Heart left ventricle (tissue), 16 donors: ENCODE results near the gene C1QL1. TPM values are rescaled to one million over a fixed set of nuclear protein-coding genes. Genes with fewer than 3 reads are reported as not detected.
A peak's percentile ranks its signal among the peaks of the same experiment; 100 is the strongest.

Experiments used
- ATAC-seq, 4 donors: fragments of 200-7000 bp; cut with Tn5 transposase; one replicate each; pipeline ENCODE4 v1.9.1; 2020 to 2022; ENCODE audit warnings: moderate library complexity in 4 of 4, mild to moderate bottlenecking in 3 of 4, moderate number of reproducible peaks in 1 of 4
- DNase-seq, 5 donors: peaks; one replicate each; pipeline ENCODE4 v3.0.0-alpha.2; 2020
- H3K27ac ChIP-seq, 12 donors: fragments of 200-600 bp; sonication (generic) in 4 of 12; one replicate each; pipeline versions ENCODE4 v1.5.0 to v1.8.0; 2016 to 2022; ENCODE audit warnings: mild to moderate bottlenecking in 2 of 12
- H3K27me3 ChIP-seq, 9 donors: fragments of 200-600 bp; sonication (generic) in 2 of 9; one replicate each; pipeline versions ENCODE4 v1.5.1 to v1.8.0; 2016 to 2022; ENCODE audit warnings: mild to moderate bottlenecking in 3 of 9
- H3K36me3 ChIP-seq, 9 donors: fragments of 200-600 bp; sonication (generic) in 2 of 9; one replicate each; pipeline versions ENCODE4 v1.5.0 to v1.8.0; 2018 to 2022; ENCODE audit warnings: mild to moderate bottlenecking in 2 of 9
- H3K4me1 ChIP-seq, 12 donors: fragments of 200-600 bp; sonication (generic) in 4 of 12; one replicate each; pipeline versions ENCODE4 v1.5.0 to v1.8.0; 2016 to 2022; ENCODE audit warnings: mild to moderate bottlenecking in 3 of 12
- H3K4me3 ChIP-seq, 12 donors: fragments of 200-600 bp; sonication (generic) in 4 of 12; one replicate each; pipeline versions ENCODE4 v1.5.0 to v1.8.0; 2017 to 2022; ENCODE audit warnings: mild to moderate bottlenecking in 9 of 12, moderate library complexity in 4 of 12
- H3K9me3 ChIP-seq, 12 donors: fragments of 200-600 bp; sonication (generic) in 4 of 12; one replicate each; pipeline versions ENCODE4 v1.5.0 to v1.8.0; 2016 to 2022; ENCODE audit warnings: mild to moderate bottlenecking in 1 of 12
- POLR2A ChIP-seq, 2 donors: fragments of 450-650 bp; IDR thresholded peaks; one replicate each; pipeline ENCODE4 v1.6.1; 2017; ENCODE audit warnings: antibody characterized with exemption in 2 of 2, mild to moderate bottlenecking in 2 of 2, moderate library complexity in 2 of 2
- WGBS, 4 donors: extraction: QIAGEN DNeasy Blood & Tissue Kit in 2 of 4; methylation state at CpG; one replicate each; pipeline versions ENCODE4 v1.1.5 to v1.1.7; 2013 to 2018; 5-methylcytosine and 5-hydroxymethylcytosine counted together
- intact Hi-C, 10 donors: fragments of 100-400 bp; cut with DNase I; formaldehyde crosslinking; loops; one replicate each; pipeline versions ENCODE4 v1.11.1 to v1.14.2; 2022
- long read RNA-seq, 3 donors: library from polyadenylated mRNA; unstranded; transcript quantifications; one replicate each; pipeline ENCODE4 v2.0.0, GENCODE V29; 2020 to 2021
- polyA plus RNA-seq, 2 donors: library from polyadenylated mRNA; stranded (reverse); fragments of 200-250 nt; gene quantifications; one replicate each; pipeline ENCODE4 v1.2.3, GENCODE V29; 2013
- total RNA-seq, 9 donors: library from RNA; depleted of rRNA in 2 of 9; stranded (reverse); fragments of >200 nt in 2 of 9; fragmentation: NEBNext Ultra II Directional in 3 of 9; extraction: Animal tissue kit (Norgen Biotek cat#: 25700) in 3 of 9; gene quantifications; one replicate each; pipeline versions ENCODE4 v1.1.0 to v1.2.4, GENCODE V29; 2016 to 2023
- TF ChIP-seq, protein P1 (sequence below), 12 donors: fragments of 200-600 bp; sonication (generic) in 4 of 12; IDR thresholded peaks; one replicate each; pipeline versions ENCODE4 v1.5.0 to v1.8.0; 2018 to 2022; ENCODE audit warnings: antibody characterized with exemption in 12 of 12, mild to moderate bottlenecking in 5 of 12
- donor health status: ischemic (EF 13 %, LVEDD 7.1; RV severe dilation, severe dysfunction).
- donor health status: healthy with polysubstance abuse.
- donor health status: DM: no; HTN: yes; CAD: no.
- donor health status: DM: no; HTN: no; CAD: no.
- donor health status: ischemic (EF 25% LVEDD 6.9; RV normal size, moderate dysfunction).
- donor health status: ischemic (EF 25% LVEDD 5.7; RV mildly dilated, moderate dysfunction).
- donor health status: healthy.
- donor health status: DM: yes; HTN: yes; CAD: no.
- donor health status: ischemic (EF 35%, LVEDD 5.7; RV mildly dilated, moderate dysfunction).
- donor health status: nonischemic (EF 11% LVEDD 7.7; RV severe dilation, severe dysfunction).
- donor health status: DM: yes; HTN: yes; CAD: no.
- donor health status: PGD.
- donor health status: ischemic (EF 29% LVEDD 5.4; RV normal size, mild dysfunction).
- donor health status: nonischemic (EF 23%, LVEDD 6.1; RV moderate dilation, normal function).

C1QL1 gene
- total RNA-seq (1 to 10 TPM in 6 of 9 donors, under 1 TPM in 3; 0.66 to 5.8 (median 1.4) TPM), polyA plus RNA-seq (1 to 10 TPM; 1.4 to 5.1 TPM)
- long read RNA-seq, donor 1, transcript C1QL1-201 (2 exons, 1,295 nt): major isoform, 6 of 7 reads
- long read RNA-seq, donor 1, partial matches to known transcripts: 0 of 7 reads
- long read RNA-seq, donor 1, other reads (novel, unspliced or antisense): 1 of 7 reads
- long read RNA-seq, donor 2: 0 reads
- long read RNA-seq, donor 3, partial matches to known transcripts: 0 of 6 reads
- long read RNA-seq, donor 3, other reads (novel, unspliced or antisense): 2 of 6 reads

DNA sequence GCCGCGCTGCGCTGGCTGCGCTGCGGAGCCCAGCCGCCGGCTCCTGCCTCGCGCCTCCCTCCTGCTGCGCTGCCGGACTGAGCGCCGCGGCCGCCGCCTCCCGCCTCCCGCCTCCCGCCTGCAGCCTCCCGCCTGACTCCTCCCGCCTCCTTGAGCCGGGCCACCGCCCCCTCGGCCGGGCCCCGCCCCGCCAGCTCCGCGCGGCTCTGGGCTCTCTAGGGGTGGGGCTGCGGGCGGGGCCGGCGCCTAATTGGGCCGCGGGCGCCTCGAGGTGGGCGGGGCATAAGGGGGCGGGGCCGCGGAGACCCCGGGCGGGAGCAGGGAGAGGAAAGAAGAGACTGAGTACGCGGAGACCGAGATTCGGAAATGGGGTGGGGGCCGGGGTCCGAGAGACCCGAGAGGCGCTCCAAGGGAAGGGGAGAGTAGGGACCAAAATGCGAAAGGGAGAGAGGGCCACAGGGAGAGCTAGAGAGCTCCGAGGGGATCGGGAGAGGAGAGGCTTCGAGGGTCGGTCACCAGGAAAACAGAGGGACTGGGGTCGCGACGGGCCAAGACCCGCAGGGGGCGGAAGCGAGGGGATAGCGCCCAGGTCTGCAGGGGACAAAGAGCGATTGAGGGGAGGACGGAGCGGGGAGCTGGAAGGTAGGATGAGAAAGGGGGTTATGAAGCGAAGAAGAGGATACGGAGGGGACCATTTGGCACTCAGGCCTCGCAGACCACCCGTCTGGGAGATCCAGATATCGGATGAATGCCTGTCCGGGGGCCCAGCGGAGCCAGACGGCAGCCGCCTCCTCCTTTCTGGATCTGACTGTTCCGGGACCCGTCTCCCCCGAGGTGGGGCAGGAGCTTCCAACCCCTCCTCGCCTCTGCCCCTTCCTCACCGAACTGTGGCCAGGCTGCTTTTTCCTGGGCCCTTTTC lies at the start of gene C1QL1:
Gene C1QL1, minus strand, starts transcription at position 79 of the 919 bp plus-strand sequence. CDS start 255 bp downstream, outside the sequence.
- Histone ChIP-seq H3K27ac (no peak within 1 kb of the TSS), H3K4me3 (peak within 1 kb of the TSS in 11 of 12 donors; percentile 0 to 58 (median 48)), H3K9me3 (no peaks in the 10 kb centered on the region), H3K4me1 (peaks cover 0 to 39% (median 15%) of the 10 kb centered on the region in 12 donors), H3K36me3 (no peaks in the 10 kb centered on the region), H3K27me3 (peaks cover 24 to 69% (median 39%) of the 10 kb centered on the region in 9 donors)
- WGBS, 4 donors: 5 to 9% (median 7%) methylated on average over 58 to 81 of the region's 81 CpGs
- TF ChIP-seq POLR2A (IDR thresholded peaks at IDR 0.05): no peak
- TF ChIP-seq, protein P1, sequence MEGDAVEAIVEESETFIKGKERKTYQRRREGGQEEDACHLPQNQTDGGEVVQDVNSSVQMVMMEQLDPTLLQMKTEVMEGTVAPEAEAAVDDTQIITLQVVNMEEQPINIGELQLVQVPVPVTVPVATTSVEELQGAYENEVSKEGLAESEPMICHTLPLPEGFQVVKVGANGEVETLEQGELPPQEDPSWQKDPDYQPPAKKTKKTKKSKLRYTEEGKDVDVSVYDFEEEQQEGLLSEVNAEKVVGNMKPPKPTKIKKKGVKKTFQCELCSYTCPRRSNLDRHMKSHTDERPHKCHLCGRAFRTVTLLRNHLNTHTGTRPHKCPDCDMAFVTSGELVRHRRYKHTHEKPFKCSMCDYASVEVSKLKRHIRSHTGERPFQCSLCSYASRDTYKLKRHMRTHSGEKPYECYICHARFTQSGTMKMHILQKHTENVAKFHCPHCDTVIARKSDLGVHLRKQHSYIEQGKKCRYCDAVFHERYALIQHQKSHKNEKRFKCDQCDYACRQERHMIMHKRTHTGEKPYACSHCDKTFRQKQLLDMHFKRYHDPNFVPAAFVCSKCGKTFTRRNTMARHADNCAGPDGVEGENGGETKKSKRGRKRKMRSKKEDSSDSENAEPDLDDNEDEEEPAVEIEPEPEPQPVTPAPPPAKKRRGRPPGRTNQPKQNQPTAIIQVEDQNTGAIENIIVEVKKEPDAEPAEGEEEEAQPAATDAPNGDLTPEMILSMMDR (IDR thresholded peaks at IDR 0.05): peak in 3 of 12 donors; percentile 9 to 24 (median 13)
- intact Hi-C loops: loop anchor here in 1 of 10 donors (5.0 kb wide), 1 partner anchor 46 kb away; no protein-coding TSS in a partner anchor
- ATAC-seq (peak; percentile 91 to 98 (median 98)), DNase-seq (peak; percentile 92 to 95 (median 94))

DNA sequence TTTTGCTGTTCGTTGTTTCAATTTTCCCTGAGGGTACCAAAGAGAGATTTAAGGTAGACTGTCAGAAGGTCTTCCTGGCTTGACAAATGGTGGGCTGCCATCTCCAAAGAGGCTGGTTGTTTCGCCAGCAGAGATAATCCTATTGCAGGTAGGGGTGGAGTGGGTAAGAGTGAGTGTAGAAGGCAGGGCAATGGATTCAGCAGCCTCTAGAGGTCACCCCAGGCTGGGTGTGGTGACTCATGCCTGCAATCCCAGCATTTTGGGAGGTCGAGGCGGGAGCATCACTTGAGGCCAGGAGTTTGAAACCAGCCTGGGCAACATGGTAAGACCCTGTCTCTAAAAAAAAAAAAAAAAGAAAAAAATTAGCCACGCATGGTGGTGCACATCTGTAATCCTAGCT lies 48.7 kb upstream of the C1QL1 start:
- DNase-seq: no peak
- peaks cover 0 to 27% (median 0%) of the 10 kb centered on the region in 9 donors for H3K27me3 ChIP-seq
- H3K4me3 ChIP-seq: no peak overlapping the region
- peaks cover 0 to 48% (median 32%) of the 10 kb centered on the region in 12 donors for H3K4me1 ChIP-seq
- H3K9me3 ChIP-seq: no peaks in the 10 kb centered on the region
- ATAC-seq: no peak
- intact Hi-C loops: loop anchor here in 2 of 10 donors (5.0 kb wide), 1 partner anchor 35 kb away; no protein-coding TSS in a partner anchor
- 71 to 81% (median 78%) methylated on average over 5 of the region's 5 CpGs for WGBS, 4 donors
- no peaks in the 10 kb centered on the region for H3K36me3 ChIP-seq
- no peak overlapping the region for H3K27ac ChIP-seq
- TF ChIP-seq POLR2A (IDR thresholded peaks at IDR 0.05): no peak
- TF ChIP-seq, protein P1 (IDR thresholded peaks at IDR 0.05): peak in 1 of 12 donors; percentile 8

DNA sequence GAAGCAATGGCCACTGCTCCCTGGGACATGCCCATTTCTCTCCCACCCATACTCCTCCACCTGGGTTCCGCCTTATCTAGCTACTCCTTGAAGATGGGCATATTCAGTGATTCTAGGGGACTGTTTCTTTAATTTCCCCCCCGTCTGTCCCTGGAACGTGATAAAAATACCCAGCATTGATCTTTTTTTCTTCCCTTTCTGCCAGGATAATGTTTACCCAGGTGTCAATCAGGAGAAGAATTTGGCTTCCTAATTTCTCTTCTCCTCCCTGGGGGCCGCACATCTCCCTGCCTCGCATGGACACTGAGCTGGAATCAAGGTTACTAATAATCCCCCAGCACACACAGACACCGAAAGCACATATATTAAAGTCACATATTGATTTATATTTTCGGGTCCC lies 48.1 kb upstream of the C1QL1 start:
- Histone ChIP-seq H3K36me3 (no peaks in the 10 kb centered on the region), H3K4me3 (no peak overlapping the region), H3K27ac (no peak overlapping the region), H3K9me3 (no peaks in the 10 kb centered on the region), H3K4me1 (peaks cover 0 to 42% (median 26%) of the 10 kb centered on the region in 12 donors), H3K27me3 (peaks cover 0 to 21% (median 0%) of the 10 kb centered on the region in 9 donors)
- no peak for ATAC-seq
- 71 to 81% (median 77%) methylated on average over 7 of the region's 7 CpGs for WGBS, 4 donors
- TF ChIP-seq POLR2A (IDR thresholded peaks at IDR 0.05): no peak
- TF ChIP-seq, protein P1 (IDR thresholded peaks at IDR 0.05): no peak
- intact Hi-C loops: loop anchor here in 2 of 10 donors (5.0 kb wide), 1 partner anchor 34 kb away; no protein-coding TSS in a partner anchor
- no peak for DNase-seq
